Mucosa of descending colon (tissue), 3 donors: Measurements from ENCODE around the gene ARHGAP22. TPM values are rescaled to one million over a fixed set of nuclear protein-coding genes. Genes with fewer than 3 reads are reported as not detected.

Source experiments
- ATAC-seq: fragments of 200-7000 bp; cut with Tn5 transposase; one replicate; pipeline ENCODE4 v1.9.1; 2020; ENCODE audit warnings: mild to moderate bottlenecking, moderate library complexity
- DNase-seq, 3 donors: peaks; one replicate each; pipeline ENCODE4 v3.0.0-alpha.2; 2020
- H3K36me3 ChIP-seq: fragments of 200-600 bp; one replicate; pipeline ENCODE4 v1.8.0; 2021; ENCODE audit warnings: low read depth, mild to moderate bottlenecking
- H3K4me1 ChIP-seq: fragments of 200-600 bp; one replicate; pipeline ENCODE4 v1.8.0; 2021; ENCODE audit warnings: low read depth, mild to moderate bottlenecking
- H3K4me3 ChIP-seq: fragments of 200-600 bp; one replicate; pipeline ENCODE4 v1.8.0; 2021; ENCODE audit warnings: mild to moderate bottlenecking
- H3K9me3 ChIP-seq: fragments of 200-600 bp; one replicate; pipeline ENCODE4 v1.8.0; 2021; ENCODE audit warnings: mild to moderate bottlenecking
- CTCF ChIP-seq: fragments of 200-600 bp; IDR thresholded peaks from one replicate; pipeline ENCODE4 v1.8.0; 2022; ENCODE audit warnings: antibody characterized with exemption, mild to moderate bottlenecking
- intact Hi-C, 2 donors: fragments of 100-400 bp; cut with DNase I in 1 of 2; cut with micrococcal nuclease in 1 of 2; formaldehyde crosslinking; loops; one replicate each; pipeline versions ENCODE4 v1.11.0 to v1.11.1; 2022; cut with DNase I, micrococcal nuclease
- total RNA-seq, 3 donors: library from RNA; stranded (reverse); fragmentation: NEBNext Ultra II Directional in 2 of 3; extraction: Animal tissue kit (Norgen Biotek cat#: 25700) in 2 of 3; gene quantifications; one replicate each; pipeline versions ENCODE4 v1.2.1 to v1.2.4, GENCODE V29; 2021 to 2023
- donor health status: DM: no; HTN: no; CAD: no; lungs with moderate emphysema.
- donor health status: DM: no; HTN: no; CAD: no.
- donor health status: DM: no; HTN: yes; CAD: no.

Gene ARHGAP22
- total RNA-seq, 3 donors from 2014 or later, result 0.93 to 5.9 (median 1.3) TPM

- Histone ChIP-seq H3K4me1 (no peaks in the 10 kb centered on the region), H3K4me3 (no peak overlapping the region), H3K9me3 (no peaks in the 10 kb centered on the region), H3K36me3 (no peaks in the 10 kb centered on the region)
- intact Hi-C loops, result no loop called here
- ATAC-seq (no peak), DNase-seq (no peak)
- no peak for TF ChIP-seq CTCF
Measured at GRCh38 chr10:48582970-48583369, 21.9 kb downstream of the ARHGAP22 start.

- intact Hi-C loops, result no loop called here
- ATAC-seq (no peak), DNase-seq (no peak)
- TF ChIP-seq CTCF, result no peak
- H3K4me3 ChIP-seq, result no peak overlapping the region
- H3K9me3 ChIP-seq, result no peaks in the 10 kb centered on the region
- no peaks in the 10 kb centered on the region for H3K4me1 ChIP-seq
- no peaks in the 10 kb centered on the region for H3K36me3 ChIP-seq
Measured at GRCh38 chr10:48580236-48580635, 24.6 kb downstream of the ARHGAP22 start.

- no peak for TF ChIP-seq CTCF
- H3K36me3 ChIP-seq, result no peaks in the 10 kb centered on the region
- DNase-seq (no peak), ATAC-seq (no peak)
- no peaks in the 10 kb centered on the region for H3K9me3 ChIP-seq
- no peak overlapping the region for H3K4me3 ChIP-seq
- no peaks in the 10 kb centered on the region for H3K4me1 ChIP-seq
- intact Hi-C loops, result no loop called here
Measured at GRCh38 chr10:48579251-48579960, 25.5 kb downstream of the ARHGAP22 start.

GRCh38 chr10:48577158-48577557, 27.7 kb downstream of the ARHGAP22 start:
- DNase-seq (no peak), ATAC-seq (peak; percentile 56)
- intact Hi-C loops, result no loop called here
- Histone ChIP-seq H3K4me1 (no peaks in the 10 kb centered on the region), H3K9me3 (no peaks in the 10 kb centered on the region), H3K36me3 (no peaks in the 10 kb centered on the region), H3K4me3 (no peak overlapping the region)
- no peak for TF ChIP-seq CTCF

- Histone ChIP-seq H3K4me1 (no peaks in the 10 kb centered on the region), H3K9me3 (no peaks in the 10 kb centered on the region), H3K36me3 (no peaks in the 10 kb centered on the region), H3K4me3 (no peak overlapping the region)
- ATAC-seq (no peak), DNase-seq (no peak)
- TF ChIP-seq CTCF, result no peak
- intact Hi-C loops, result no loop called here
Measured at GRCh38 chr10:48576501-48576900, 28.4 kb downstream of the ARHGAP22 start.

- Histone ChIP-seq H3K9me3 (no peaks in the 10 kb centered on the region), H3K36me3 (no peaks in the 10 kb centered on the region), H3K4me3 (no peak overlapping the region), H3K4me1 (no peaks in the 10 kb centered on the region)
- DNase-seq, result no peak
- ATAC-seq, result no peak
- intact Hi-C loops, result no loop called here
- no peak for TF ChIP-seq CTCF
Measured at GRCh38 chr10:48575901-48576300, 29.0 kb downstream of the ARHGAP22 start.
